Glomerular endothelial cell (primary cell): Measurements from ENCODE around the gene FGF10. TPM values are rescaled to one million over a fixed set of nuclear protein-coding genes. Genes with fewer than 3 reads are reported as not detected.

Source experiments
- DNase-seq: peaks from one replicate; pipeline ENCODE4 v3.0.0-alpha.2; 2011; ENCODE audit warnings: low read depth, low spot score; ENCODE audit errors: extremely low read depth
- total RNA-seq: library from RNA; depleted of rRNA; stranded (reverse); fragments of >200 nt; gene quantifications from 2 replicates; pipeline ENCODE4 v1.2.3, GENCODE V29; 2015

The FGF10 gene
- not detected in 2 replicates for total RNA-seq

DNA sequence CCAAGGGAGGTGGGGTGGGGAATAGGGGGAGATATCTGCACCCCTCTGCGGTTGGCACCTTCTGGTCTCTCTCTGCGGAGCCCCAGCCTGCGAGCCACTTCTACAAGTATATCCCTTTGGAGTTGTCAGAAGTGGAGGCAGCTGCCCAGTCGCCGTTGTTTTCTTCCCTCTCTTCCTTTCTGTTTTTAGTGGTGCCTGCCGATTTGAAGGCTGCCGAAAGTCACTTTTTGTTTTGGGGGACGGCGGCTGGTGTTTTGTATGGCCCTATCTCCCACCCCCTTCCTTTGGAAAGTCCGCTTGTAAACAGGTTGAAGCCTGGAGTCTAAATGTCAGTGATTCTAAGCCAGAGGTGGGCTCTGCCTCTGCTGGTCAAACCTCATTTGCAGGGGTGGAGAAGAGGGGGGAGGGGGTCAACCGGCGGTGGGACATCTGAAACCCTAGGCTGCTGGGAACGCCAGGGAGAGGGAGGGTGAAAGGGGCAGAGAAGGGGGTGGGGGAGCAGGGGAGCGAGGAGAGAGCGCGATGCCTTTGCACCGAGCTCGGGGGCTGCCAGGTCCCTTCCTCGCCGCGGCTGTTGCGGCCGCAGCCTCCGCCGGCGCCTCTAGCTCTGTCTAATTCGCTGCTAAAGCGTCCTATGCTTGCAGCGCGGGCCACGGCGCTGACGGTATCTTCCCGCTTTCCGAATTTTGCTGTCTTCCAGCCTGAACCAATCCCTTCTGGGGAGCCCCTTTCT lies at the start of gene FGF10:
Gene FGF10 (minus strand): TSS at position 331 of the 733 bp plus-strand sequence. CDS start 738 bp downstream, outside the sequence.
- DNase-seq: no peak

DNA sequence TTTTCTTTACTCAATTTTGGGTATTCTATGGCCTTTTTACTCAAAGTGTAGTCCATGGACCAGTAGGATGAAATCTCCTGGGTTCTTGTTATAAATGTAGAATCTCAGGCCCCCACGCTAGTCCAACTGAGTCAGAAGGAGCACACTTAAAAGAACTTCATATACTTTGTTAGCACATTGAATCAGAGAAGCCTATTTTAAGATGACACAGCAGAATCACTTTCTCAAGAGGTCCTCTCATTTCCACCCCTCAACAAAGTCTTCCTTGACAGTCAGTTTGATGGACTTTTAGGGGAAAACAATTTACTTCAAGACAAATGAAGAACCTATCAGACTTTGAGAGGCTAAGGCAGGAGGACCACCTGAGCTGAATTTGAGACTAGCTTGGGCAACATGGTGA lies 37.7 kb upstream of the FGF10 start:
- no peak for DNase-seq

DNA sequence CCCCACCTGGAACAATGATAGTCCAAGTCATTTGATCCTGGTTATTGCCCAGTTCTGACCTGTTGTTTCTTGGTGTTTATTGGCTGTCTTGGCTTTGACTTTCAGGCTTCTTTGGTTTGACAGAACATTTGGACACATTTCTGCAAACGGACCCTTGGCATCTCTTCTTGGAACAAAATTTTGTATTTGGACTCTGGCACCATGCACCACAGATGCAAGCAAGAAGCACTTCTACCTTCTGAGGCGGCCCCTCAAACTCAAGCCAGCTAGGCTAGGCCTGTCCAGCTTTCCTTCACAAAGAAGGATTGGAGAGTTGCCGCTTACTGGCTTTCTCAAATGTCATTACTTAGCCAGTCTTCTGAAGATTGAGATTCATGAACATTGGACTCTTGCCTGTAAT lies 23.1 kb upstream of the FGF10 start:
- no peak for DNase-seq

DNA sequence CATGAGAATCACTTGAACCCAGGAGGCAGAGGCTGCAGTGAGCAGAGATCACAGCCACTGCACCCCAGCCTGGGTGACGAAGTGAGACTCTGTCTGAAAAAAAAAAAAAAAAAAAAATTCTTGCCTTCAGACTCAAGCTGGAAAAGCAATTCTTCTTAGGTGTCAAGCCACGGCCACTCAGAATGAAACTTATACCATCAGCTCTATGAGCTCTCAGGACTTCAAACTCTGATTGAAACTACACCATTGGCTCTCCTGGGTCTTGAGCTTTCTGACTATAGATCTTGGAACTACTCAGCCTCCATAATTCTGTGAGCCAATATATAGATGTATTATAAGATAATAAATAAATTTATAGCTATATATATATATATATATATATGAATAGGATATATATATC lies 12.9 kb upstream of the FGF10 start:
- DNase-seq: no peak

DNA sequence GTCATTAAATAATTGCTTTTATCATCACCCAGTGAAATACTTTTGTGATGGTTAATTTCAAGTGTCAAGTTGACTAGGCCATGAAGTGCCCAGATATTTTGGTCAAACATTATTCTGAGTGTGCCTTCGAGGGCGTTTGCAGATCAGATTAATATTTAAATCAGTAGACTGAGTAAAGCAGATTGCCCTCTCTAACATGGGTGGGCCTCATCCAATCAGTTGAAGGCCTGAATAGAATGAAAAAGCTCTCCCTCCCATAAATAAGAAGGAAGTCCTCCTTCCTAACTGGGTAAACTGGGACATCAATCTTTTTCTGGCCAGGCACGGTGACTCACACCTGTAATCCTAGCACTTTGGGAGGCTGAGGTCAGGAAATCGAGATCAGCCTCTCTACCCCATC lies 12.4 kb upstream of the FGF10 start:
- no peak for DNase-seq

DNA sequence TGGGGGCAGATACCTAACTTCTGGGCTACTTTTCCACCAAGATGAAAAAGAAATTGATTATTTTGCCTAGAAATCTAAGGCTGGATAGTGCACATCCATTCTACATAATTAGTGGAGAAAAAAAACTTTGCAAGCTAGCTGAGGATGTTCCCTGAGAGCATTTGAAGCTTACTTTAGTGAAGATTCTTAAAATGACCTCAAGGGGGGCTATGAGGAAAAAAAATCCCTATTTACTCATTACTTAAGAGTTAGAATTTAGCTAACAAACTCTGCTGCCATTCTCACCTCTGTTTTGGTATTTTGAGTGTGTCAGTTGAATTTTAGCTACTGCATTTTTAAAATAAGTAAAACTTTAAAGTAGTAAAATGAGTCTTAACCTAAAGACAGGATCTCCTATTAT lies 9.2 kb upstream of the FGF10 start:
- no peak for DNase-seq

DNA sequence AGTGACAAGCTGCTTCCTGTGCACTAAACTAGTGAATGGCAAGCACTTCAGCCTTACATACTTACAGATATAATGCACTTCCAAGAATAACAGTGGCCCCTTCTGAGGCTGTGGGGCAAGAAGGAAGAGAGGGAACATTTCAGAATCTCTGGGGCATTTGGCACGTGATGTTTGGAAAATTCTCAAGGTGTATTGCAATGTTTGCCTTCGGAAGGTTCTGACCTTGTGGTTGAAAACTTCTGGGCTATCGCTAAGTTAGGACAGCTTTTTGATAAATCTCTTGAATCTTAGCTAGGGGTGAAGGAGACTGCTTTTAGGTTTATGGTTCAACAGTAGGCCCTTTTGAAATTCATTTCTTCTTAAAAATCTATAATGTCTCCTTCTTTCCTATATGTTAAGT lies 7.1 kb upstream of the FGF10 start:
- no peak for DNase-seq

DNA sequence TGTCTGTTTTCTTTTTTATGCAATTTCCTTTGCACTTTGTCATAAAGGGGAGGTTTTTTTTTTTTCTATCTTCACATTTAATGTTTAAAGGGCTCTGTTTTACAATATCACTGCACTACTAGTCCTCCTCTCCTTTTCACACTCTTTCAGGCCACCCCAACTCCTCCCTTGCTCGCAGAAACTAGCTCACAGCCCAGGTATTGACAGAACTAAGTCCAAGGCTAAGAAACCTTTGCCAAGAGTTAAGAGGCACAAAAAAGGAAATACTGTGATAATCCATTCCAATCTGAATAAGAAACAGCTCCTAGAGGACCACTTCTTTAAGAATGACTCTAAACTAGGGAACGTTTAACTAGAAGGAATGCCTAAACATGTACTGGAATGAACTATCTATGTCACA lies 1.1 kb upstream of the FGF10 start:
- no peak for DNase-seq

DNA sequence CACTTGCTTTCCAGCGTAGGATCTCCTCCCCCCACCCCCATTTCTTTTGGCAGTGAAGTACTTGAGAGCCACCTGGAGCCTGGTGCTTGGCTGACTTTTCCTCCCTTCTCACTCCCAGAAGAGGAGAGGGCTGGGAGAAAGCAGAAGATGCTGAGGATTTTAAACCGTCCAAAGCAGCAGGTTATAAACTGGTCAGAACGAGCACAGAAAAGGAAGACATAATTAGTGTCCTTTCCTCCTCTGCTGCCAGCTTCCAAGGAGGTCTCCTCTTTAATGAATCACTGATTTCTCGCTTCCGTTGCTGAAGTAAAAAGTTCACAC lies 563 bp upstream of the FGF10 start:
- no peak for DNase-seq

DNA sequence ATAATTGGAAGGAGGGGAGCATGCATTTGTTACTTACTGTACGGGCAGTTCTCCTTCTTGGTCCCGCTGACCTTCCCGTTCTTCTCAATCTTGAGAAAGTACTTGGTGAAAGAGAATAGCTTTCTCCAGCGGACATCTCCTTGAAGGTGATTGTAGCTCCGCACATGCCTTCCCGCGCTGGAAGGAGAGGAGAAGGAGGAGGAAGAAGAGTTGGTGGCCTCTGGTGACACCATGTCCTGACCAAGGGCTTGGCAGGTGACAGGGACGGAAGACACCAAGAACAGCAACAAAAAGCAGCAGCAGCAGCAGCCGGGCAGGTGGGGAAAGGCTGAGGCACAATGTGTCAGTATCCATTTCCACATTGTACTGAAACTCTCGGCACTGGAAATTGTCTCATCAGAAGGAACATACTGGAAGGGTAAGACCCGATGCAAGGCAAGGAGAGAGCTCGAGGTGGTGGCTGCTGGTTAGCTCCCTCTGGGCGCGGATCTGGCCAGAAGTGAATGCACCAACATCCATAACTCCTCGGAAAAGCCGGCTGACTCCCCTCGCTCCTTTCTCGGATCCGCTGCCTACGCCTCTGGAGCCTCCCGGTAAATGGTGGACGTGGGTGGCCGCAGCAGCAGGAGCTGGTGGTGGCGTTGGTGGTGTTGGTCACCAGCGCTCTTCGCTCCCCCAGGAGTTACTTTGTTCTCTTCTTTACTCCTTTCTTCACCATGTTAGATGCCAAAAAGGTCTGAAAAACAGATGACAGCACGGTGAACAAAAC lies 715 bp downstream of the FGF10 start:
- no peak for DNase-seq

DNA sequence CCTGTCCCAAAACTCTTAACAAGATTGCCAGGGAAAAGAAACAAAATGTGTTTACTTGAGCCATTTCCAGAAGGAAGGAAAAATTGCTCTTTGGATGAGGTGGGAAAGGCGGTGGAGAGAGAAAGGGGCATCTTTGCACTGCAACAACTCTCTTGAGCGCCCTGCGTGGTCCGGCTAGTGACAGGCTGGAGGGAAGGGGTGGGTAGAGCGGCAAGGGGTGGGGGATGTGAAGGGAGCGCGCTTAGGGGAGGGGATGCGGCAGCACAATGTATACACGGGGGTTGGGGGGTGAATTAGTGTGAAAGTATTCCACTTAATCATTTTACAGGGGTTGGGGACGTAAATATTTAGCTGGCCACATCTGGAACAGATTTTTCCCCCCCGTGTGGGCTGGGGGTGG lies 1.3 kb downstream of the FGF10 start:
- no peak for DNase-seq

DNA sequence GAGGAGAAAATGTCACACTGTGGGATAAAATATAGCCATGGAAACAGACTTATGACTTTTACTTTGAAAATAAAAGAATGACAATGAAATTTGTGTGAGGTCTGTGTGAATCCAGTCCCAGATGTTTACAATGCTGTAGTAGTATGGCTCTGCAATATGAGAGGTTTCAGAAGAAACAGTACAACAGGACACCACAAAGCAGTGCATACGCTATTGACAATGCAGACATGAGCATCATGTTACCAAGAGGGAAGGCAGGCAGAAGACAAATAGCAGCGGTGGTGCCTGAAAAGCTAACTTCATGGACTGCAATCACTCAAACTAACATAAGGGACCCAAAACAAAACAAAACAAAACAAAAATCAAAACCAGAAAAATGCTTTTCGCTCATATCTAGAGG lies 1.8 kb downstream of the FGF10 start:
- no peak for DNase-seq

DNA sequence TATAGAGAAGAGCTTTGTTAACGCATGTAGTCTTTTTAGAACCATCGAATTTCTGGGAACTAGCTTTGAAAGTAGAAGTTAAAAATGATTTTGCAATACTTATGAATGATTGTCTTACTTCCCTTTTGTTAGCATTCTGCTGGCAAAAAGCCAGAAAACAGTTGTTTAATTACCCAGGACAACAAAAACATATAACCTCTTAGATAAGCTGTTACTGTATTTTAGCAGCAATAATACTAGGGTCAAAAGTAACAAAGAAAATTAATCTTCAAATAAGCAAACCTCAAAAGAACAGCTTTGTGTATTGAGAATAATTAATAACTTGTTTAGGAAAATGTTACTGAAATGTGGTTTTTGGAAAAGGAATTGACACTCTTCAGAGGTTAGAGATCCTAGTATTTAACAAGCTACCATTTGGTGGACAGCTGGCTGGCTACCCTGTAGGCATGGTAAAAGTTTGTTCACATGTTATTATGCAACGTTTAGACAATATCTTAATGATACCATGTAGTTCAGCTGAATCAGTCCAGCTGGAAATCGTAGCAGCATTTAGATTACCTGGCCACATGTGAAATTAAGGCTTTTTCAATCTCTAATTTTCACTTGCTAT lies 3.8 kb downstream of the FGF10 start:
- no peak for DNase-seq

DNA sequence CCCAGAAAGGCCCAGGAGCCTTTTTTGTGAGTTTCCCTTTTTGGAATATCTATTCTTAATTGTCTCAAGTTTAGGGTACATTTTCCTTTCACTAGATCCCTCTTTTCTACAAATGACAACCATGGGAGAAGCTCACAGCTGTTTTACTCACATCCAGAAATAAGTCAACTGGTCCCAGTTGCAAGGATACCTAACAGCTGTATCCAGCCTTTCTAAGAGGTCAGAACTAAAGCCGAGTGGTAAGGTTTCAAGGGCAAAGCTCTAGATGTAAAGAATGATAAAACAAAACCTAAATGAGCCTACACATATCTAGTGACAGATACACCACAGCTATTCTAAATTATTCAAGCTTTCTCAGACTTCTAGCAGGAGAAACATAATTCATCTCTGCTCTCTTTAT lies 4.4 kb downstream of the FGF10 start:
- DNase-seq: no peak

DNA sequence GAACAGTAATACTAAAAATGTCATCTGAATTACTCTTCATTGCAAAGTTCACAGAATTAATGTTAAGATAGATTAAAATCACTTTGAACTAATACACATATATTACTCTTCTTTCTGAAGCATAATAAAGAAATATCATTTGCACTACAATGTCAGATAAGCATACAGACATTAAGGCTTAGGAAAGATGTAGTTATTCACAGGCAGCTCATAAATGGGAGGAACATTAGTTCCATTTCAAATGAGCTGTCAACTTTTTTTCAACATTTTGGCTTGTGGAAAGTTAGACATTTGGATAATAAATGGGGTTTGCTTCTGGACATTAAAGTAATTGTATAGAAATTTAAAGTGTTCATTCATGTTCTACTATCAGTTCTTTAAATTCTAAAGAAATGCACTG lies 6.3 kb downstream of the FGF10 start:
- DNase-seq: no peak

DNA sequence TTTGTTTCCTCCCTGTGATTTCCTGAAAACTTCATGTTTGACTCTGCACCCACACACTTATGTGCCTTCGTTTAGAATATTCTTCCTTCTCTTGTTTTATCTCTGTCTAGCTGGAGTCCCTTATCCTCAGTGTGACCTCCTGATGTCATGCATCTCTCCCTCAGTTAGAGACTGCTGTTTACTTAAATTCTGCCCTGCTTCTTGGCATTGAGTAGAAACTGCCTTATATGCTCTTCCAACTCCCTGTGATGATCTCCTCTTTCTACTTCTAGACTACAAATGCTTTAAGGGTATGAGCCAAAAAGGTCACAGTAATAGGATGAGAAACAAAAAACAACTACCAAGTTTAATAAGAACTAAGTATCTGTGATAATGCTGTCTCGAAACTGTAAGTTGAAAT lies 12.2 kb downstream of the FGF10 start:
- no peak for DNase-seq

DNA sequence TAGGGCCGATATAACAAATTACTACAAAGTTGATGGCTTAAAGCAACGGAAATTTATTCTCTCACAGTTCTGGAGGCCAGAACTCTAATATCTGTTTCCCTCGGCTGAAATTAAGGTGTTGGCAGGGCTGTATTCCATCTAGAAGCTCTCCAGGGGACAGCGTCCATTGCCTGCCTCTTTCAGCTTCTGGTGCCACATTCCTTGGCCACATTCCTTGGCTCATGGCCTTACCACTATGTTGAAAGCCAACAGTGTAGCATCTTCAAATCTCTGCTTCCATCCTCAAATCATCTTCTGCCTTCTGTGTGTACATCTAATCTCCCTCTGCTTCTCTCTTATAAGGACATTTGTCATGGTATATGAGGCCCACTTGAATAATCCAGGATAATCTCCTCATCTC lies 17.2 kb downstream of the FGF10 start:
- DNase-seq: no peak

DNA sequence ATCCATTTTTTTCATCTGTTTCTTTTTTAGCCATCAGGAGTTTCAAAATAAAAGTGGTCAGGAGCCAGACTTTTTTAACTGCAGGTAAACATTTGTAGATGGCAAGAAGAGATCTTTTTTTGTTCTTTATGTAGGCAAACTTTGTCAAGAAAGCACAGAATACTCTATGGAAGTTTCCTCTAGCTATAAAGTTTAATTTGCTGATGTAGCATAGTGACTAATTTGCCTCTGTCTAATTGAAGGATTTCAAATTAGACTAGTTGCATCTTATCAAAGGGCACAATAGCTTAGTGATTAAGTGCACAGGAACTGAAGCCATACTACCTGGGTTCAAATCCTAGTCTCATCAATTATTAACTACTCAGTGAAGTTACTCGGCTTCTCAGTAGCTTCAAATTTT lies 22.0 kb downstream of the FGF10 start:
- DNase-seq: no peak

DNA sequence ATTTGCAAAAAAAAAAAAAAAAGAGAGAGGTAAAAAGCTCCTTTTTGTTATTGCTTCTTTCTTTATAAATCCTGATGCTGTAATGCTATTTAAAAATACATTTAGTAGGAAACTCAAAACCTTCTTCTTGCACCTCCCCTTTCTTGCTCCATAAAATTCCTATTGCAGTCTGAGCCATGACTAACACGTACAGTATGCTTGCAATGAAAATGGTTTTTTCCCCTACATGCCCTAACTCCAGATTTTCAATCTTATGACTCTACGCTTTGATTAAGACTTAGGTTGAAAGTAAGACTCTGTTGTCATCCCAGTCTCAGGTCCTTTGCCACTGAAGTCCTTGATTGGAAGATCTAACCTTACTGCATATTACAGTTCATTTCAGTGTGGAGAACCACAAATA lies 23.9 kb downstream of the FGF10 start:
- no peak for DNase-seq

DNA sequence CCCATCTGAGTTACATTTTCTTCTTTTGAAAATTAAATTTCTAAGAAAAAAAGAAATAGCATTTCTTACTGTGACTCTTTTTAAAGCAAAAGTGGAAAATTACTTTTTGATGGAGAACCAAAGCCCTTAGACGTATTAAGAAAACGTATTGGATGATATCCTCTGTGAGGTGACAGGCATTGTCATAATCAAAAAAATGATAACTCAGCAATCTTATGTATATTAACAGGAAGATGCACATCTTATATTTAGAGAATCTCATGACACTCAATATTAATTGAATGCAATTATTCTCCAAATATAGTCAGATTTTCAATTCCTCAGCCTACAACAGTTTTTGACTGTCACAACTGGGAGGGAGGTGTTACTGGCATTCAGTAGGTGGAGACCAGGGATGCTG lies 25.1 kb downstream of the FGF10 start:
- DNase-seq: no peak

DNA sequence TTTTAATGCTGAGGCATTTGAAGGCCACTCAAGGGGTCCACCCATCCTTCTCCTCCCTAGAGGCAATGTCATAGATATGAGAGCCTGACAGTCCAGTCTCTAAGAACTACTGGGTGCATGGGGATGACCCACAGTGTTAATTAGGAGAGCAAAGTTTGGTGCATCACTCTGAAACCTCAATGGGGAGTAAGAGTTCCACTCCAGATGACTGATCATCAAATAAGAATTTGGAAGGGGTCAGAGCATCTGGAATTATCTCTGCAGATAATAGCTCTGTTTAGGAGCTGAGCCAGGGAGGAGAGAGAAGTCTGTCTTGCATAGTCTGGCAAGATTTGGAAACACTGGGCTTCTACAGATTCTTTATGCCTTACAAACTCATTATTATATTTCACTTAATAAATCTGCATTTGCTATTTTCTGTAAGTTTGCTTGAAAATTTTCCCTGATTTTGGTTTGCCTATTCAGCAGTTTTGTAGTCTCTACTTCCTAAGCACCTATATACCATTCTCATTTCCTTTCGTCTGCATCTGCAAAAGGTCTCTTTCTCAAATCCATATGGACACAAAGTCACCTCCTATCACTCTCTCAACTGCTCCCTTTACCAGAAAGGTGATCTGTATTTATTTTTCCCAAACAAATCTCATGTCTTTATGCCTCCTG lies 27.7 kb downstream of the FGF10 start:
- no peak for DNase-seq

DNA sequence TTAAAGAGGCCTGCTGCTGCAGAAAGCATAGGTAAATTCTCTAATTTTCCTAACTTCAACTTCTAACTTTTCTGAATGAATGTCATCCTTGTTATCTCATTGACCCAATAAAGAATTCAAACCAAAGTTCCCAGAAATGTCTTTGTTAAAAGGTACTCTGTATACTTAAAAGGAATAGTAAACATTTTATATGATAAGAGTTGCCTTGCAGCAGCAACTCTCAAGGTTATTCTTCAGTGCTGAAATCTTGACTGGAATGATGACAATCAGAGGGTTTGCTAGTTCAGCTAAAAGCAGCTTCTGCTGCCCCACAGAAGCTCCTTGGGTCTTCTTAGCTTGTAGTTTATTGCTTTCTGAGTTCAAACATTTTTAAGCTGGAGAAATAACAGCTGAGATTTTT lies 28.3 kb downstream of the FGF10 start:
- no peak for DNase-seq
